ENCODE results near the gene SCYGR7.

- TF ChIP-seq EZH2phosphoT487 (IDR thresholded peaks at IDR 0.05) (no peak), EZH2 (IDR thresholded peaks at IDR 0.05) (no peak)
Measured at GRCh38 chr2:227739351-227739750, 11.2 kb downstream of the SCYGR7 start.
